Subcutaneous adipose tissue (tissue), 4 donors: ENCODE measurements around the gene LRRC70. TPM values are rescaled to one million over a fixed set of nuclear protein-coding genes. Genes with fewer than 3 reads are reported as not detected.

Experiments
- total RNA-seq, 4 donors: library from RNA; depleted of rRNA; stranded (reverse); fragments of >200 nt; gene quantifications; one replicate each; pipeline ENCODE4 v1.1.0, GENCODE V29; 2016
- TF ChIP-seq, protein P1 (sequence below): fragments of 450-650 bp; IDR thresholded peaks from one replicate; pipeline ENCODE4 v1.5.1; 2016; ENCODE audit warnings: low read depth, mild to moderate bottlenecking, control low read depth, antibody characterized with exemption, moderate library complexity

LRRC70 gene
- total RNA-seq, 4 donors from 2014 or later = 6.6 to 14.2 (median 11.3) TPM

DNA sequence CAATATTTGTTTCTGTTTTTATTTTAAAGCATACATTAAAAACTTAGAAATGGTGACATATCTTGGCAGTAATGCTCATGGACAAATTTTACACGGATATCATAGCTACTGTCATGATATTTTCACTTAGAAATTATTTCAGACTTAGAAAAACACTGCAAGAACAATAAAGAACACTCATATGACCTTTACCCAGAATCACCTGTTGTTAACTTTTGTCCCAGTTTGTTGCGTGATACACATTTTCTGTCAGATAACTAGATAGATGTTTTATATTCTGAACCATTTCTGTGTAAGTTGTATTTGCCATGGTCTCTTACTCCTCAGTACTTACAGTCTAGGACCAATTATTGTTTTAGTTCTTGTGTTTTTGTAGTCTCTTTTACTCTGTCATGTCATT, 3.6 kb upstream of the LRRC70 start:
- TF ChIP-seq, protein P1, sequence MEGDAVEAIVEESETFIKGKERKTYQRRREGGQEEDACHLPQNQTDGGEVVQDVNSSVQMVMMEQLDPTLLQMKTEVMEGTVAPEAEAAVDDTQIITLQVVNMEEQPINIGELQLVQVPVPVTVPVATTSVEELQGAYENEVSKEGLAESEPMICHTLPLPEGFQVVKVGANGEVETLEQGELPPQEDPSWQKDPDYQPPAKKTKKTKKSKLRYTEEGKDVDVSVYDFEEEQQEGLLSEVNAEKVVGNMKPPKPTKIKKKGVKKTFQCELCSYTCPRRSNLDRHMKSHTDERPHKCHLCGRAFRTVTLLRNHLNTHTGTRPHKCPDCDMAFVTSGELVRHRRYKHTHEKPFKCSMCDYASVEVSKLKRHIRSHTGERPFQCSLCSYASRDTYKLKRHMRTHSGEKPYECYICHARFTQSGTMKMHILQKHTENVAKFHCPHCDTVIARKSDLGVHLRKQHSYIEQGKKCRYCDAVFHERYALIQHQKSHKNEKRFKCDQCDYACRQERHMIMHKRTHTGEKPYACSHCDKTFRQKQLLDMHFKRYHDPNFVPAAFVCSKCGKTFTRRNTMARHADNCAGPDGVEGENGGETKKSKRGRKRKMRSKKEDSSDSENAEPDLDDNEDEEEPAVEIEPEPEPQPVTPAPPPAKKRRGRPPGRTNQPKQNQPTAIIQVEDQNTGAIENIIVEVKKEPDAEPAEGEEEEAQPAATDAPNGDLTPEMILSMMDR = no peak

DNA sequence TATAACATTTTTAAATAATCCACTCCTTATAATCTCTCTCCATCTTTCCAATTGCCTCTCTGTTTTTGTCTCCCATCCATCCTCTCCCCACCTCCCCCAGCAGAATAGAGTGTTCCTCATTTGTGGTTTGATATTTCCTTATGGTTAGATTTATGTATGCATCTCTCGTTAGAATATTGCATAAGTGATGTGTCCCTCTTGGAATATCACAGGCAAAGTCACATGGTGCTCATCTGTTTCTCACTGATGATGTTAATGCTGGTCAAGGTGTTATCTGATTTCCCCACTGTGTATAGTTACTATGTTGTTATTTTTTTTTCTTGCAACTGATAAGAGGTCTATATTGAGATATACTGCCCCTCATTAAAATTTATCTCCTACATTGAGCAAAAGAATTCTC, 3.1 kb upstream of the LRRC70 start:
- TF ChIP-seq, protein P1 = no peak

DNA sequence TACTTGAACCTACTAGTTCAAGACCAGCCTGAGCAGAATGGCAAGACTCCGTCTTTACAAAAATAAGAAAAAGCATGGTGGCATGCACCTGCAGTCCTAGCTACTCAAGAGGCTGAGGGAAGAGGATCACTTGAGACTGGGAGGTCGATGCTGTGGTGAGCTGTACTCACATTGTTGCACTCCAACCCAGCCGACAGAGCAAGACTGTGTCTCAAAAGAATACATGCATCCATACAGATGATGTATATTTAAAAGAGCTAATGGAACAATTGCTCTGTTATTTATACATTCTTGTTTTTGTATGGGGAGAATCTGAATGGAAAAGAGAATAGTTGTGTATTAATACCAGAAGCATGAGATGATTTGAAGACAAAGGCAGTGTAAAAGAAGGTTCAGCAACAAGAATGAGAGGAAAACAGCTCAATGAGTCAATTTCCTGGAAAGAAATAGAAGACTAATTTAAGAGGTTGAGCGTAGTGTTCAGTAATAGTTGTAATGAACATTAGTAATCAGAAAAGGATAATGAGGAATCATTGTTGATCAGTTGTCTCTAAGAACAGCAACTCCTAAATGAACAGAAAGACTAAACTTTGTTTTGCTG, 1.9 kb upstream of the LRRC70 start:
- TF ChIP-seq, protein P1 = no peak

DNA sequence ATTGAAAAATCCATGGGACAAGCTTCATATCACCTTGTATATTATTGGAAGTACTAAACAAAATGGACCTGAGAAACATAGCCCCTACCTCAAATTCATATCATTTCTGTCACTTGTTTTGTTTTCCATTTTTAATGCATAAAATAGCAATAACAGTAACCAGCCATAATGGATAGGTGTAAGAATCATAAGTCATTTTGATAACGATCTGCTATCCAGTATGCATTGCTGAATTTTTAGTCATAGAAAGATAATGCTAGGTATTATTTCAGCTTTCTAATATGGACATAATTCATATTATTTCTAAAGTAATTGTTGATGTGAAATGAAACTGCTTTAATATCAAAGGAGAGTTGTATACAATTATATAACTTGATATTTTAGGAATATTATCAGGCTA, 1.1 kb upstream of the LRRC70 start:
- TF ChIP-seq, protein P1 = no peak

DNA sequence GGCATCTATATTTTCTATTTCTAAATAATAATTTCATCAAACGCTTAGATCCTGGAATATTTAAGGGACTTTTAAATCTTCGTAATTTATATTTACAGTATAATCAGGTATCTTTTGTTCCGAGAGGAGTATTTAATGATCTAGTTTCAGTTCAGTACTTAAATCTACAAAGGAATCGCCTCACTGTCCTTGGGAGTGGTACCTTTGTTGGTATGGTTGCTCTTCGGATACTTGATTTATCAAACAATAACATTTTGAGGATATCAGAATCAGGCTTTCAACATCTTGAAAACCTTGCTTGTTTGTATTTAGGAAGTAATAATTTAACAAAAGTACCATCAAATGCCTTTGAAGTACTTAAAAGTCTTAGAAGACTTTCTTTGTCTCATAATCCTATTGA, 1.1 kb downstream of the LRRC70 start:
- TF ChIP-seq, protein P1 = no peak

DNA sequence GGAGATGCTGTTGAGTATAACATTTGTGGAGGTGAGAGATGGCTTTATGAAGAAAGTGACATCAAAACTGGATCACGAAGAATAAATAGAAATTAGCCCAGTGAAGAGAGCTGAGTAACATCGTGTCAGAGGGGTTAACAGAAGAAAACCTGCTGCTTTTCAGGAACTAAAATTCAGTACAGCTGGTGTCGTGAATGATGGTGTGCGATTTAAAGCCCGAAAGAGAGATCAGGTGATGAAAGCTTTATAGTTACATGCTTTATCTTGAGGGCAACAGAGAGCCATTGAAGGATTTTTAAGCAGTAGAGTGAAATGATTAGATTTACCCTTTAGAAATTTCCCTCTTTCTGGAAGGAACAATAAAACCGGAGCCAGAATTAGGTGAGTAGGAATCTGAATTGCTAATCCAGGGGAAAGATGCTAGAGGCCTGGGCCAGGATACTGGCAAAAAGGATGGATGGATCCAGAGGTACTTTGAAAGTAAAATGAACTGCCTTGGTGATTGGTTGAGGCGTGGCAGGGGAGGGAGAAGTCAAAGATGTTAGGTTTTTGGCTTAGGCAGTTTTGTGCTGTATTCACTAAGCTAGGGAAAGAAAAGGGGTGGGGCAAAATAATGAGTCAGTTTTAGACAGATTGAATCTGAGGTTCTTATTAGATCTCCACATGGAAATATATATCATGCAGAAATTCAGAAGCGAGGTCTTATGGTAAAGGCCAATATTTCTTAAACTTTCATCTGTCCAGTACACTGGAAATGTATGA, 3.4 kb downstream of the LRRC70 start:
- TF ChIP-seq, protein P1 = no peak

DNA sequence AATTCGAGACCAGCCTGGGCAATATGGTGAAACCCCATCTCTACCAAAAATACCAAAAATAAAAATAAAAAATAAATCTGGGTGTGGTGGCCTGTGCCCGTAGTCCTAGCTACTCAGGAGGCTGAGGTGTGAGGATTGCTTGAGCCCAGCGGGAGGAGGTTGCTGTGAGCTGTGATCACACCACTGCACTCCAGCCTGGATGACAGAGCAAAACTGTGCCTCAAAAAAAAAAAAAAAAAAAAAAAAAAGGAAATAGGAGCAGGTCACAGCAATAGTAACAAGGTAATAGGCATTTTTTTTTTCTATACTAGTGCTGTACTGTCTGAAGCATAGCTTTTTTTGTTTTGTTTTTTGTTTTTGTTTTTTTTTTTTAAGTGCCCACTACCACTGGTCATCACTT, 5.8 kb downstream of the LRRC70 start:
- TF ChIP-seq, protein P1 = no peak
